H9 (cell line): ENCODE data around the gene ST6GAL1. TPM values are rescaled to one million over a fixed set of nuclear protein-coding genes. Genes with fewer than 3 reads are reported as not detected.
A peak's percentile ranks its signal among the peaks of the same experiment; 100 is the strongest.

Experiments used
- DNase-seq: peaks from one replicate; pipeline ENCODE4 v3.0.0-alpha.2; 2017
- H2AFZ ChIP-seq: one replicate; pipeline ENCODE4 v1.6.1; 2013; ENCODE audit warnings: mild to moderate bottlenecking, low read length, control low read depth, moderate library complexity
- H2AK5ac ChIP-seq: 2 replicates; pipeline ENCODE4 v1.6.1; 2013; ENCODE audit warnings: low read length, control low read depth, mixed read lengths; ENCODE audit not compliant: insufficient read length
- H2BK120ac ChIP-seq: one replicate; pipeline ENCODE4 v1.6.1; 2013; ENCODE audit warnings: low read depth, mild to moderate bottlenecking, low read length, control low read depth, inconsistent platforms; ENCODE audit not compliant: poor library complexity, severe bottlenecking
- H2BK12ac ChIP-seq: 2 replicates; pipeline ENCODE4 v1.6.1; 2013; ENCODE audit warnings: low read length, control low read depth, mixed read lengths, low read depth; ENCODE audit not compliant: insufficient read length
- H2BK15ac ChIP-seq: 2 replicates; pipeline ENCODE4 v1.6.1; 2013; ENCODE audit warnings: low read depth, low read length, control low read depth
- H2BK20ac ChIP-seq: one replicate; pipeline ENCODE4 v1.6.1; 2013; ENCODE audit warnings: low read depth, mild to moderate bottlenecking, low read length, control low read depth, inconsistent platforms; ENCODE audit not compliant: poor library complexity, severe bottlenecking
- H2BK5ac ChIP-seq: 2 replicates; pipeline ENCODE4 v1.6.1; 2013; ENCODE audit warnings: low read length, control low read depth, mixed read lengths; ENCODE audit not compliant: insufficient read length
- H3K14ac ChIP-seq: 2 replicates; pipeline ENCODE4 v1.6.1; 2013; ENCODE audit warnings: low read length, control low read depth; ENCODE audit not compliant: insufficient read depth
- H3K18ac ChIP-seq: 2 replicates; pipeline ENCODE4 v1.6.1; 2013; ENCODE audit warnings: low read depth, mild to moderate bottlenecking, mixed read lengths, low read length, control low read depth; ENCODE audit not compliant: insufficient read length
- H3K23ac ChIP-seq: 2 replicates; pipeline ENCODE4 v1.6.1; 2013; ENCODE audit warnings: low read length, control low read depth, mixed read lengths, low read depth; ENCODE audit not compliant: insufficient read length
- H3K23me2 ChIP-seq: 2 replicates; pipeline ENCODE4 v1.6.1; 2013; ENCODE audit warnings: low read depth, mild to moderate bottlenecking, mixed read lengths, low read length, control low read depth; ENCODE audit not compliant: insufficient read length, poor library complexity, severe bottlenecking
- H3K27ac ChIP-seq: 2 replicates; pipeline ENCODE4 v1.5.1; 2013; ENCODE audit warnings: low read length, control low read depth, mixed read lengths, low read depth; ENCODE audit not compliant: insufficient read length
- H3K27me3 ChIP-seq: 2 replicates; pipeline ENCODE4 v1.6.1; 2013; ENCODE audit warnings: low read length, control low read depth, inconsistent platforms; ENCODE audit not compliant: insufficient read depth
- H3K4ac ChIP-seq: 2 replicates; pipeline ENCODE4 v1.6.1; 2013; ENCODE audit warnings: low read depth, mild to moderate bottlenecking, control low read depth, inconsistent platforms, low read length, moderate library complexity
- H3K4me1 ChIP-seq: 2 replicates; pipeline ENCODE4 v1.6.1; 2013; ENCODE audit warnings: low read length, control low read depth, inconsistent platforms; ENCODE audit not compliant: insufficient read depth
- H3K4me2 ChIP-seq: 2 replicates; pipeline ENCODE4 v1.6.1; 2013; ENCODE audit warnings: low read length, control low read depth, mixed read lengths; ENCODE audit not compliant: insufficient read length, insufficient read depth
- H3K56ac ChIP-seq: 2 replicates; pipeline ENCODE4 v1.6.1; 2013; ENCODE audit warnings: low read depth, mild to moderate bottlenecking, mixed read lengths, low read length, control low read depth; ENCODE audit not compliant: insufficient read length
- H3K79me1 ChIP-seq: 2 replicates; pipeline ENCODE4 v1.6.1; 2013; ENCODE audit warnings: low read depth, mild to moderate bottlenecking, moderate library complexity, low read length, control low read depth, inconsistent platforms; ENCODE audit not compliant: insufficient read depth, poor library complexity, severe bottlenecking
- H3K79me2 ChIP-seq: 2 replicates; pipeline ENCODE4 v1.6.1; 2013; ENCODE audit warnings: low read length, control low read depth, inconsistent platforms; ENCODE audit not compliant: insufficient read depth
- H3K9ac ChIP-seq: 2 replicates; pipeline ENCODE4 v1.6.1; 2013; ENCODE audit warnings: low read length, control low read depth, mixed read lengths; ENCODE audit not compliant: insufficient read length; ENCODE audit errors: extremely low read depth
- H3K9me3 ChIP-seq: one replicate; pipeline ENCODE4 v1.6.1; 2013; ENCODE audit warnings: low read depth, low read length, inconsistent platforms; ENCODE audit not compliant: control insufficient read depth
- H3T11ph ChIP-seq: one replicate; pipeline ENCODE4 v1.6.1; 2013; ENCODE audit warnings: mild to moderate bottlenecking, low read length, control low read depth, inconsistent platforms
- H4K20me1 ChIP-seq: one replicate; pipeline ENCODE4 v1.6.1; 2013; ENCODE audit not compliant: control insufficient read depth, insufficient read length, insufficient read depth
- H4K5ac ChIP-seq: 2 replicates; pipeline ENCODE4 v1.6.1; 2013; ENCODE audit warnings: low read depth, mild to moderate bottlenecking, mixed read lengths, low read length, control low read depth; ENCODE audit not compliant: insufficient read length
- H4K8ac ChIP-seq: replicated peaks from 2 replicates; pipeline ENCODE4 v1.6.1; 2013; ENCODE audit warnings: low read length, control low read depth, mixed read lengths, low read depth; ENCODE audit not compliant: insufficient read length
- H4K91ac ChIP-seq: 2 replicates; pipeline ENCODE4 v1.6.1; 2013; ENCODE audit warnings: low read depth, mild to moderate bottlenecking, moderate library complexity, mixed read lengths, low read length, control low read depth; ENCODE audit not compliant: insufficient read length
- H3K27ac Mint-ChIP-seq, 3 experiments: 2 replicates in 2 of 3; 3 replicates in 1 of 3; pipeline ENCODE4 v1.8.0; 2020 to 2021; ENCODE audit warnings: mixed read lengths in 3 of 3, mild to moderate bottlenecking in 1 of 3, moderate library complexity in 1 of 3
- H3K27me3 Mint-ChIP-seq: 2 replicates; pipeline ENCODE4 v1.8.0; 2021; ENCODE audit warnings: low read depth, mild to moderate bottlenecking, moderate library complexity, mixed read lengths
- H3K36me3 Mint-ChIP-seq, 3 experiments: 2 replicates in 2 of 3; 3 replicates in 1 of 3; pipeline ENCODE4 v1.8.0; 2020 to 2021; ENCODE audit warnings: low read depth in 3 of 3, mixed read lengths in 3 of 3; ENCODE audit not compliant: insufficient read depth in 1 of 3
- H3K4me1 Mint-ChIP-seq, 2 experiments: 2 replicates each; pipeline ENCODE4 v1.8.0; 2020; ENCODE audit warnings: mixed read lengths in 2 of 2
- H3K4me3 Mint-ChIP-seq, 2 experiments: 2 replicates in 1 of 2; 3 replicates in 1 of 2; pipeline ENCODE4 v1.8.0; 2020 to 2021; ENCODE audit warnings: mild to moderate bottlenecking in 2 of 2, mixed read lengths in 2 of 2, moderate library complexity in 1 of 2
- H3K9me3 Mint-ChIP-seq, 2 experiments: 2 replicates in 1 of 2; 3 replicates in 1 of 2; pipeline ENCODE4 v1.8.0; 2020; ENCODE audit warnings: mild to moderate bottlenecking in 2 of 2, mixed read lengths in 2 of 2, moderate library complexity in 1 of 2
- CTCF ChIP-seq: fragments of 200-600 bp; sonication (generic); conservative IDR thresholded peaks from 3 replicates; pipeline ENCODE4 v1.8.0; 2021; ENCODE audit warnings: antibody characterized with exemption, mild to moderate bottlenecking
- WGBS: extraction: QIAGEN DNeasy Blood & Tissue Kit; methylation state at CpG from one replicate; pipeline ENCODE4 v1.1.7; 2013; ENCODE audit warnings: missing lambda C conversion rate, low lambda C conversion rate, mixed read lengths; ENCODE audit not compliant: insufficient read length; ENCODE audit errors: extremely low coverage; 5-methylcytosine and 5-hydroxymethylcytosine counted together
- total RNA-seq: library from RNA; stranded (reverse); gene quantifications from 2 replicates; pipeline ENCODE4 v1.2.1, GENCODE V29; 2021

ST6GAL1 gene
- total RNA-seq, 1 experiment from 2014 or later = 139 TPM

- H3K9me3 Mint-ChIP-seq = no peaks in the 10 kb centered on the region
- WGBS = no CpG with 5 or more reads among the region's 5 CpGs
- H2BK5ac ChIP-seq = no peak overlapping the region
Measured at GRCh38 chr3:187040516-187041361, 110.4 kb downstream of the ST6GAL1 start.

More at GRCh38 chr3:187040516-187041361, 110.4 kb downstream of the ST6GAL1 start:
- Histone ChIP-seq H3K27ac (no peak overlapping the region), H3K79me2 (no peaks in the 10 kb centered on the region), H2BK20ac (no peak overlapping the region), H3K4me1 (no peaks in the 10 kb centered on the region), H3K9ac (no peak overlapping the region), H3T11ph (no peak overlapping the region), H2AK5ac (no peak overlapping the region), H3K27me3 (no peaks in the 10 kb centered on the region), H3K4ac (no peak overlapping the region), H3K79me1 (peaks cover 2% of the 10 kb centered on the region), H4K5ac (no peak overlapping the region), H3K23ac (no peak overlapping the region), H4K8ac (no peak overlapping the region), H2AFZ (no peak overlapping the region), H4K91ac (no peak overlapping the region), H2BK12ac (no peak overlapping the region), H3K56ac (no peak overlapping the region), H4K20me1 (no peaks in the 10 kb centered on the region), H3K4me2 (no peak overlapping the region), H3K23me2 (no peaks in the 10 kb centered on the region), H2BK15ac (no peak overlapping the region), H3K18ac (no peak overlapping the region), H3K9me3 (no peaks in the 10 kb centered on the region), H2BK120ac (no peak overlapping the region), H3K14ac (no peak overlapping the region)
- peaks cover 45 to 82% (median 73%) of the 10 kb centered on the region in 3 experiments for H3K36me3 Mint-ChIP-seq
- H3K4me1 Mint-ChIP-seq = no peaks in the 10 kb centered on the region
- no peaks in the 10 kb centered on the region for H3K27me3 Mint-ChIP-seq
- peak overlapping the region; percentile 5 to 65 (median 46); a peak in 4 of 7 replicates for H3K27ac Mint-ChIP-seq
- DNase-seq = no peak
- H3K4me3 Mint-ChIP-seq = no peak overlapping the region
- TF ChIP-seq CTCF = no peak
